Measurements from ENCODE around the gene EVC2. TPM values are rescaled to one million over a fixed set of nuclear protein-coding genes. Genes with fewer than 3 reads are reported as not detected.

EVC2 gene
- total and polyA plus RNA-seq, 2 of the 13 experiments (the other 11 are each of a cell fraction or from before 2014, with no cell fraction given): not detected

DNA sequence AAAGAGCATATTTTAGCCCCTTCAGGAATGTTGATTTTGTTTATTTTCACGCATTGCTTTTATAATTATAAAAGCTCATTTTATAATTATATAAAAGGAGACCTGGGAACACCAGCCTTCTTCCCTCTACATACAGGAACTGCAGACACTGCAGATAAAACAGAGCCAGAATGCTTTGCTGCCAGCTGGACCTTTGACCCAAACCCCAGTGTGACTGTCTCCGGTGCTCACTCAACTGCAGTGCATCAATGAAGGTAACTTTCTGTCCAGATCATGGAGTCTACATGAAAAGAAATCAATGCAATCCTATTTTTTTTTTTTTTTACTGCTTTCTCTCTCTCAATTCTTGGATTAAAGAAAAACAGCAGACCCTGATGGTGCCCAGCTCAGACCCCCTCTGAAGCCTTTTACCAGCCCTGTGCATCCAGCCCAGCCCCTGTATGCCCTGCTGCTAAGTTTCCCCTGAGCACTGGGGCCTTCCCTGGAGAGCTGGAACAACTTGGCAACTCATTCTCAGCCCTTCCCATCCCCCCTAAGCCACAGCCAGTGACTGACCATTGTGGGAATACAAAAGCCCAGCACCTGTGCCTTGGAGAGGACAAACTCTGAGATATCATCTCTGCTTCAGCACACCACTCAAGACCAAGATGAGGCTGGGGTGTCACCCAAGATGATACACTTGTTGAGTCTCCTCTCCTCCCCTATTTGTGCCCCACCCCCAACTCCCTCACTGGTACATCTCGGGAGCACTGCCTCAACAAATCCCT lies 182.1 kb downstream of the EVC2 start:
- H3K4me3 ChIP-seq (replicated peaks in 1 of 3; ENCODE audit: insufficient read depth in 1 of 3, low read depth in 2 of 3, low read length in 3 of 3): no peak overlapping the region

GRCh38 chr4:5524446-5525299 lies 183.7 kb downstream of the EVC2 start:
- H3K79me2 ChIP-seq (ENCODE audit: insufficient read depth, low read length): no peaks in the 10 kb centered on the region
- H3K36me3 ChIP-seq (replicated peaks in 1 of 2; ENCODE audit: control insufficient read depth in 1 of 2, insufficient read depth in 2 of 2, low read length in 2 of 2): no peaks in the 10 kb centered on the region
- intact Hi-C loops (cut with micrococcal nuclease; ENCODE audit: unreplicated experiment): no loop called here
- BruUV-seq (replicated peaks): no TSS peak
- H4K20me1 ChIP-seq (ENCODE audit: insufficient read depth, low read length): no peaks in the 10 kb centered on the region
- H3K27ac ChIP-seq (ENCODE audit: extremely low read length, insufficient read depth, low read length): no peak overlapping the region
- POLR2A ChIA-PET: no interaction called here
- H3K4me2 ChIP-seq (ENCODE audit: low read depth, low read length): no peak overlapping the region
- WGBS (ENCODE audit: low lambda C conversion rate): 13% methylated on average over 4 of the region's 5 CpGs
- ATAC-seq (no peak), FAIRE-seq (no peak), DNase-seq (ENCODE audit: low spot score) (no peak)
- H3K27me3 ChIP-seq (ENCODE audit: control insufficient read depth in 1 of 2, insufficient read depth in 2 of 2, low read length in 2 of 2): no peaks in the 10 kb centered on the region
- no peak overlapping the region for H3K9ac ChIP-seq (ENCODE audit: insufficient read depth, low read depth, low read length)
- TF ChIP-seq HDAC1 (CRISPR knock-in tag; IDR thresholded peaks at IDR 0.05) (no peak), GZF1 (CRISPR knock-in tag; IDR thresholded peaks at IDR 0.05) (no peak), PHB2 (IDR thresholded peaks at IDR 0.05; ENCODE audit: partially characterized antibody) (no peak), ZNF788 (CRISPR knock-in tag; IDR thresholded peaks at IDR 0.05; ENCODE audit: borderline replicate concordance) (no peak), TARDBP (CRISPR knock-in tag; IDR thresholded peaks at IDR 0.05) (no peak), SOX13 (IDR thresholded peaks at IDR 0.05) (no peak), SOX13 (CRISPR knock-in tag; conservative IDR thresholded peaks at IDR 0.05 in 1 of 2, IDR thresholded peaks at IDR 0.05 in 1 of 2) (no peak), TEF (CRISPR knock-in tag; IDR thresholded peaks at IDR 0.05) (no peak), TBL1XR1 (IDR thresholded peaks at IDR 0.05; ENCODE audit: borderline replicate concordance, low read length, partially characterized antibody) (no peak)
- TF ChIP-seq, protein P1, sequence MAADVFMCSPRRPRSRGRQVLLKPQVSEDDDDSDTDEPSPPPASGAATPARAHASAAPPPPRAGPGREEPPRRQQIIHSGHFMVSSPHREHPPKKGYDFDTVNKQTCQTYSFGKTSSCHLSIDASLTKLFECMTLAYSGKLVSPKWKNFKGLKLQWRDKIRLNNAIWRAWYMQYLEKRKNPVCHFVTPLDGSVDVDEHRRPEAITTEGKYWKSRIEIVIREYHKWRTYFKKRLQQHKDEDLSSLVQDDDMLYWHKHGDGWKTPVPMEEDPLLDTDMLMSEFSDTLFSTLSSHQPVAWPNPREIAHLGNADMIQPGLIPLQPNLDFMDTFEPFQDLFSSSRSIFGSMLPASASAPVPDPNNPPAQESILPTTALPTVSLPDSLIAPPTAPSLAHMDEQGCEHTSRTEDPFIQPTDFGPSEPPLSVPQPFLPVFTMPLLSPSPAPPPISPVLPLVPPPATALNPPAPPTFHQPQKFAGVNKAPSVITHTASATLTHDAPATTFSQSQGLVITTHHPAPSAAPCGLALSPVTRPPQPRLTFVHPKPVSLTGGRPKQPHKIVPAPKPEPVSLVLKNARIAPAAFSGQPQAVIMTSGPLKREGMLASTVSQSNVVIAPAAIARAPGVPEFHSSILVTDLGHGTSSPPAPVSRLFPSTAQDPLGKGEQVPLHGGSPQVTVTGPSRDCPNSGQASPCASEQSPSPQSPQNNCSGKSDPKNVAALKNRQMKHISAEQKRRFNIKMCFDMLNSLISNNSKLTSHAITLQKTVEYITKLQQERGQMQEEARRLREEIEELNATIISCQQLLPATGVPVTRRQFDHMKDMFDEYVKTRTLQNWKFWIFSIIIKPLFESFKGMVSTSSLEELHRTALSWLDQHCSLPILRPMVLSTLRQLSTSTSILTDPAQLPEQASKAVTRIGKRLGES (CRISPR knock-in tag; IDR thresholded peaks at IDR 0.05; ENCODE audit: borderline replicate concordance): no peak
- no peak overlapping the region for H2AFZ ChIP-seq (ENCODE audit: low read length)
- in situ Hi-C loops (cut with HindIII; ENCODE audit: extremely low pct_ligation_motif_present, low pct_unique_long_range_greater_than_20kb): no loop called here
- H3K4me1 ChIP-seq (ENCODE audit: insufficient read depth, low read length): no peaks in the 10 kb centered on the region
- CTCF ChIA-PET (ENCODE audit: low intra/inter-chr PET ratio, low total read pairs): no interaction called here
- H3K4me3 ChIP-seq (replicated peaks in 1 of 3; ENCODE audit: insufficient read depth in 1 of 3, low read depth in 2 of 3, low read length in 3 of 3): no peak overlapping the region
- H3K9me3 ChIP-seq (ENCODE audit: low read length): no peaks in the 10 kb centered on the region

More for the DNA sequence above, 182.1 kb downstream of the EVC2 start:
- intact Hi-C loops (cut with micrococcal nuclease; ENCODE audit: unreplicated experiment): no loop called here
- FAIRE-seq (no peak), ATAC-seq (no peak), DNase-seq (ENCODE audit: low spot score) (no peak)
- no TSS peak for BruUV-seq (replicated peaks)
- no peaks in the 10 kb centered on the region for H3K36me3 ChIP-seq (replicated peaks in 1 of 2; ENCODE audit: control insufficient read depth in 1 of 2, insufficient read depth in 2 of 2, low read length in 2 of 2)
- no peaks in the 10 kb centered on the region for H3K79me2 ChIP-seq (ENCODE audit: insufficient read depth, low read length)
- H3K27ac ChIP-seq (ENCODE audit: extremely low read length, insufficient read depth, low read length): no peak overlapping the region
- H4K20me1 ChIP-seq (ENCODE audit: insufficient read depth, low read length): no peaks in the 10 kb centered on the region
- ChIA-PET CTCF (ENCODE audit: low intra/inter-chr PET ratio, low total read pairs) (no interaction called here), POLR2A (no interaction called here)
- 10% methylated on average over 3 of the region's 3 CpGs for WGBS (ENCODE audit: low lambda C conversion rate)
- H3K4me2 ChIP-seq (ENCODE audit: low read depth, low read length): no peak overlapping the region
- no peak overlapping the region for H3K9ac ChIP-seq (ENCODE audit: insufficient read depth, low read depth, low read length)
- in situ Hi-C loops (cut with HindIII; ENCODE audit: extremely low pct_ligation_motif_present, low pct_unique_long_range_greater_than_20kb): no loop called here
- H2AFZ ChIP-seq (ENCODE audit: low read length): no peak overlapping the region
- no peak for TF ChIP-seq MAFG (CRISPR knock-in tag; IDR thresholded peaks at IDR 0.05)
- TF ChIP-seq SIX4 (CRISPR knock-in tag; IDR thresholded peaks at IDR 0.05): no peak
- no peak for TF ChIP-seq HES4 (CRISPR knock-in tag; IDR thresholded peaks at IDR 0.05; ENCODE audit: borderline replicate concordance)
- TF ChIP-seq TMF1 (CRISPR knock-in tag; IDR thresholded peaks at IDR 0.05; ENCODE audit: low read depth): no peak
- no peak for TF ChIP-seq ZNF264 (CRISPR knock-in tag; IDR thresholded peaks at IDR 0.05)
- TF ChIP-seq ASH2L (IDR thresholded peaks at IDR 0.05; ENCODE audit: insufficient read length, low read depth, low read length): no peak
- no peak for TF ChIP-seq TP53 (CRISPR knock-in tag; conservative IDR thresholded peaks at IDR 0.05)
- no peaks in the 10 kb centered on the region for H3K4me1 ChIP-seq (ENCODE audit: insufficient read depth, low read length)
- H3K9me3 ChIP-seq (ENCODE audit: low read length): no peaks in the 10 kb centered on the region
- no peaks in the 10 kb centered on the region for H3K27me3 ChIP-seq (ENCODE audit: control insufficient read depth in 1 of 2, insufficient read depth in 2 of 2, low read length in 2 of 2)
